Choroid plexus epithelial cell (primary cell): ENCODE data around the gene MEF2A.
"Not testable (repeated sequence)": the region's sequence is repeated elsewhere in the genome, so short reads cannot be mapped to it uniquely, and the experiment has no call there.

Source experiments
- DNase-seq: peaks from one replicate; pipeline ENCODE4 v3.0.0-alpha.2; 2010; ENCODE audit warnings: low read depth
- H3K4me3 ChIP-seq: 2 replicates; pipeline ENCODE4 v1.5.1; 2011; ENCODE audit warnings: low read depth, mild to moderate bottlenecking, control low read depth, low read length, moderate library complexity
- TF ChIP-seq, protein P1 (sequence below): conservative IDR thresholded peaks from 2 replicates; pipeline ENCODE4 v1.5.1; 2011; ENCODE audit warnings: low read depth, mild to moderate bottlenecking, control low read depth, inconsistent platforms, low read length, moderate library complexity

The MEF2A gene

DNA sequence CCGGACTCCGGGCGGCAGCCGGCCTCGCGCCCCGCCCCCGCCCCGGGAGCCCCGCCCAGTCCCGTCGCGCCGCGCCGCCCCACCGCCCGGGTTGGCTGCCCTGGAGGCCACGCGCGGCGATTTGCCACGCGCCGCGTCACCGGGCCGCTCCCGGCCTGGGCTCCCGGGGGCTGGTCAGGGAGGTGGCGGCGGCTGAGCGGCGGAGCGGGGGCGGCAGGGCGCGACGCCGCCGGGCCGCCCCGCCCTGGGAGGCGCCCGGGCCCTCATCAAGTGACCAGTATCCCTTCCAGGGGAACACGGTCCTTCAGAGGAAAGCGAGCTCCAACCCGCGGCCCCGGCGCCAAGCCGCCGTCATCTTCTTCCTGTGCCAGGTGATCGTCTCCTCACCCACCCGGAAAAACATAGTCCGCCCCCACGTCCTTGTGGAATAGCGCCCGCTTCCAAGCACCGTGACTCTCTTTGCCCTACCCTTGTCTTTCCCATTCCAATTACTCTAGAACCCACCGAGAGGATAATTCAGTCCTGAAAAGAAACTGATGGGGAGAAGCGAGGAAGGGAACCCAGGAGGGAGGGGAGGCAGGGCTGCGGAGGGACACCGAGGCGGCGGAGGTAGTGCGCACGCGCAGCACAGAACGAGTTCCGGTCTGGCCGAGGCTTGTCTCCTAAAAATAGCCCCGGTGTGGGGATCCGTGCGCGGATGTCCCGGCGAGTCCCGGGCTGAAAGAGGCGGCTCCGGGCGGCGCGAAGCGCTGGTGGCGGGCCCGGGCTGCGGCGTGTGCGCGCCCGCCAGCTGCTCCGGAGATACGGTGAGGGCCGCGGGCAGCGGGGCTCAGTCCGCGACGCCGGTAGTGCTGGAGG, at the start of gene MEF2A:
Gene MEF2A, plus strand, starts transcription at position 686 of the 858 bp plus-strand sequence. CDS start 67,136 bp downstream, outside the sequence.
- TF ChIP-seq, protein P1, sequence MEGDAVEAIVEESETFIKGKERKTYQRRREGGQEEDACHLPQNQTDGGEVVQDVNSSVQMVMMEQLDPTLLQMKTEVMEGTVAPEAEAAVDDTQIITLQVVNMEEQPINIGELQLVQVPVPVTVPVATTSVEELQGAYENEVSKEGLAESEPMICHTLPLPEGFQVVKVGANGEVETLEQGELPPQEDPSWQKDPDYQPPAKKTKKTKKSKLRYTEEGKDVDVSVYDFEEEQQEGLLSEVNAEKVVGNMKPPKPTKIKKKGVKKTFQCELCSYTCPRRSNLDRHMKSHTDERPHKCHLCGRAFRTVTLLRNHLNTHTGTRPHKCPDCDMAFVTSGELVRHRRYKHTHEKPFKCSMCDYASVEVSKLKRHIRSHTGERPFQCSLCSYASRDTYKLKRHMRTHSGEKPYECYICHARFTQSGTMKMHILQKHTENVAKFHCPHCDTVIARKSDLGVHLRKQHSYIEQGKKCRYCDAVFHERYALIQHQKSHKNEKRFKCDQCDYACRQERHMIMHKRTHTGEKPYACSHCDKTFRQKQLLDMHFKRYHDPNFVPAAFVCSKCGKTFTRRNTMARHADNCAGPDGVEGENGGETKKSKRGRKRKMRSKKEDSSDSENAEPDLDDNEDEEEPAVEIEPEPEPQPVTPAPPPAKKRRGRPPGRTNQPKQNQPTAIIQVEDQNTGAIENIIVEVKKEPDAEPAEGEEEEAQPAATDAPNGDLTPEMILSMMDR, result no peak
- H3K4me3 ChIP-seq, result peak within 1 kb of the TSS; percentile 82
- DNase-seq, result peak; percentile 97

DNA sequence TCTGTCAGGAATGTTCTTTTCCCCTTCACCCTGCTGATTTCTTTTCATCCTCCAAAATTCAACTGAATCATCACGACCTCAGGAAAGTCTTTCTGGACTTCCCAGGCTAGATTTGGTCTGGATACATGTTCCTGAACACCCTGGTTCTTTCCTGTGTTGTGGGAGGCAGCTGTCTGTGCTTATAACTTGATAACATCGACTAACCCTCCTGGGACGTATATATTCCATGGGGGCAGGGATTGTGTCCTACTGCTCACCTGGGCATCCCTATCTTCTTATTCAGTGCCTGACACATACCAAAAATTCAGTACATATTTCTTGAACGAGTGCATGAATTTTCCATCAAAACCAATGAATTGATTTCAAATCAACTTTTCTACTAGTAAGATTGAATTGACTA, 47.6 kb upstream of the MEF2A start:
- TF ChIP-seq, protein P1, result no peak
- DNase-seq, result no peak
- no peak overlapping the region for H3K4me3 ChIP-seq

DNA sequence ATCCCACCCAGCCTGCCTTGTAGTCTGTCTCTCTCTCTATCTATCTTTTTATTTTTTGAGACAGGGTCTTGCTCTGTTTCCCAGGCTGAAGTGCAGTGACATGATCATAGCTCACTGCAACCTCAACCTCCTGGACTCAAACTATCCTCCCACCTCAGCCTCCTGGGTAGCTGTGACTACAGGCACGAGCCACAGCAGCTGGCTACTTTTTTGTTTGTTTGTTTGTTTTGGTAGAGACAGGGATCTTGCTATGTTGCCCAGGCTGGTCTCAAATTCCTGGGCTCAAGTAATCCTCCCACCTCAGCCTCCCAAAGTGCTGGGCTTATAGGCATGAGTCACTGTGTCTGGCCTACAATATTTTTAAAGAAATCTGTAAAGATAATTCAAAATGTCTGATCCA, 46.4 kb upstream of the MEF2A start:
- DNase-seq, H3K4me3 ChIP-seq: not testable (repeated sequence)

GRCh38 chr15:99522288-99522687, 43.5 kb upstream of the MEF2A start:
- DNase-seq, result no peak
- H3K4me3 ChIP-seq, result no peak overlapping the region
- TF ChIP-seq, protein P1, result no peak

DNA sequence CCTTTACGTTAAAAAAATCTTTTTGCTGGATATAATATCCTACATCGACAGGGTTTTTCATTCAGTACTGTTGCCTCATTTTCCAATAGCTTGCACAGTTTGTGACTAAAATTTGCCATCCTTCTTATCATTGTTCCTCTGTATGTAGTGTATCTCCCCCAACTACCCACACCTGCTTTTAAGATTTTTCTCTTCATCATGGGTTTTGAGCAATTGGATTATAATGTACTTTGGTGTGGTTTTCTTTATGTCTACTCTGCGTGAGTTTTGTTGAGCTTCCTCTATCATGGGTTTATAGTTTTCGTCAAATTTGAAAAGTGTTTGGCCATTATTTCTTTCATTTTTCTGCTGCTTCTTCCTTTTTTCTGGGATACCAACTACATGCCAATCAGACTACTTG, 39.6 kb upstream of the MEF2A start:
- TF ChIP-seq, protein P1, result no peak

DNA sequence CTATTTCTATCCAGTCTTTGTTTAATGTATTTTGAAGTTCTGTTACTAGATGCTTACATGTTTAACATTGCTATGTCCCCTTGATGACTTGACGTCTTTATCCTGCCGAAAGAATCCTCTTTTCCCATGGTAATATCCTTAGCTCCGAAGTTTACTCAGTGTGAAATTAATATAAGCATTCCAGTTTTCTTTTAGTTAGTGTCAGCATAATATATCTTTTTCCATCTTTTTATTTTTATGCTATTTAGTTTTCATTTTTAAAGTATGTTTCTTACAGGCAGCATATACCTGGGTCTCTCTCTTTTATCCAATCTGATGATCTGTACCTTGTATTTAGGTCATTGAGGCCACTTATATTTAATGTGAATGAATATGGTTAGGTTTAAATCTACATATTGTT, 39.1 kb upstream of the MEF2A start:
- no peak overlapping the region for H3K4me3 ChIP-seq
- DNase-seq, result no peak
- TF ChIP-seq, protein P1, result no peak

More for the DNA sequence above, 39.6 kb upstream of the MEF2A start:
- H3K4me3 ChIP-seq, result no peak overlapping the region
- DNase-seq, result no peak

- no peak overlapping the region for H3K4me3 ChIP-seq
- peak; percentile 42 for DNase-seq
- TF ChIP-seq, protein P1, result no peak
Measured at GRCh38 chr15:99536422-99537040, 29.3 kb upstream of the MEF2A start.
